Measurements from ENCODE around the gene ZNF423. TPM values are rescaled to one million over a fixed set of nuclear protein-coding genes. Genes with fewer than 3 reads are reported as not detected.

ZNF423 gene
- total RNA-seq, 1 experiment from 2014 or later: 11.1 TPM

DNA sequence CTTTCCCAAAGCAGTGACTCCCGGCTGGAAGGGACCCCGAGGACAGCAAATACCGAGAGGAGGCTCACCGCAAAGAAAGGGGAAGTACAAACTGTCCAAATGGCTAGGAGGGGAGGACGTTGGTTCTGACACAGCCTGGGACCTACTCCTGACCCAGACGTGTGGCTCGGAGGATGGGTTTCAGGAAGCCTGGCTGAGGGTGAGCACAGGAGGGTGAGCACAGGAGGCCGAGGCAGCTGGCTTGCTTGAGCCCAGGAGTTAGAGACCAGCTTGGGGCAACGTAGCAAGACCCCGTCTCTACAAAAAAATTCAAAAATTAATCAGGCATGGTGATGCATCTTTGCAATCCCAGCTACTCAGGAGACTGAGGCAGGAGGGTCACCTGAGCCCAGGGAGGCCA lies 399.1 kb downstream of the ZNF423 start:
- TF ChIP-seq CTCF (conservative IDR thresholded peaks at IDR 0.05; ENCODE audit: low read depth, low read length) (no peak), EZH2 (IDR thresholded peaks at IDR 0.05; ENCODE audit: borderline replicate concordance, low read depth, low read length, poor library complexity, severe bottlenecking) (no peak)
- no peak overlapping the region for H3K27ac ChIP-seq (ENCODE audit: low read depth, low read length, poor library complexity, severe bottlenecking)
- H3K36me3 ChIP-seq (ENCODE audit: insufficient read depth, low read length, poor library complexity, severe bottlenecking): no peaks in the 10 kb centered on the region
- no peaks in the 10 kb centered on the region for H3K9me3 ChIP-seq (ENCODE audit: low read depth, low read length, poor library complexity, severe bottlenecking)
- no peaks in the 10 kb centered on the region for H3K27me3 ChIP-seq (replicated peaks; ENCODE audit: insufficient read depth, low read depth, low read length, poor library complexity)
- POLR2A ChIA-PET (ENCODE audit: low non-redundant PET): no interaction called here
- CTCF ChIA-PET: no interaction called here
- no peak overlapping the region for H3K4me3 ChIP-seq (ENCODE audit: low read depth, low read length, poor library complexity, severe bottlenecking)
- no peak for DNase-seq (ENCODE audit: low spot score)
- intact Hi-C loops (cut with micrococcal nuclease; ENCODE audit: unreplicated experiment): no loop called here
- H3K4me1 ChIP-seq (ENCODE audit: insufficient read depth, low read length, poor library complexity, severe bottlenecking): no peaks in the 10 kb centered on the region
- BruUV-seq (replicated peaks): no TSS peak

DNA sequence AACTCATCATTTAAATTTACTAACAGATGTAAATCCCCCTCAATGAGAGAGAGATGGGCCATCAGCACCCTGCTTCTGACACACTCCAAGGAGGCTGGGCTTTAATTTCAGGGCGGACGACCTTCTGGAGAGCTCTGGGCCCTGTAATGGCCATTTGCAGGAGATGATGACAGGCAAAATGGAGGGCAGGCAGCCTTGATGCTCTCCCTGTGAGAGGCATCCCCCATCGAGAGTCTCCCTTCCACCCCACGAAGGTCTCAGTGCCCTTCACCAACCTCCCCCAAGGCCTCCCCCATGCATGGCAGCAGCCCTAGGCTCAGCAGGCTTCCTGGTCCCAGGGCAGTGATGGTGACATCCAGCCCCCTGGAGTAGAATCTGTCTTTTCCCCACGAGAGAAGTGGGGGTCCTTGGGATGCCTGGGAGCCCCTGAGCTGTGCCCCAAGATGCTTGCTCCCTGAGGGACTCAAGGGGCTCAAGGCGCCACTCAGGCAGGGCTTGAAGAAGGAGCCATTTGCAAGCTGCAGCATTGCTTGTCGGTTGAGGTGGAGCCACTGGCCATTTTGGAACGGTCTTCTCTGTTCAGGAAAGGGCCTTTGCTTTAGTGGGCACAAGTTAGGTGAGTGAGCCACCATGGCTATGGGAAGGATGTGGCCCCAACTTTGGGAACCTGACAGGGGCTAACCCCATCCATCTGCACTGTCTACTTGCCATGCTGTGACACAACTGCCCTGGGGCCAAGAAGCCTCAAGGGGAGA lies 399.7 kb downstream of the ZNF423 start:
- Histone ChIP-seq H3K27me3 (replicated peaks; ENCODE audit: insufficient read depth, low read depth, low read length, poor library complexity) (no peaks in the 10 kb centered on the region), H3K27ac (ENCODE audit: low read depth, low read length, poor library complexity, severe bottlenecking) (no peak overlapping the region), H3K36me3 (ENCODE audit: insufficient read depth, low read length, poor library complexity, severe bottlenecking) (no peaks in the 10 kb centered on the region), H3K9me3 (ENCODE audit: low read depth, low read length, poor library complexity, severe bottlenecking) (no peaks in the 10 kb centered on the region), H3K4me1 (ENCODE audit: insufficient read depth, low read length, poor library complexity, severe bottlenecking) (no peaks in the 10 kb centered on the region), H3K4me3 (ENCODE audit: low read depth, low read length, poor library complexity, severe bottlenecking) (no peak overlapping the region)
- no peak for TF ChIP-seq EZH2 (IDR thresholded peaks at IDR 0.05; ENCODE audit: borderline replicate concordance, low read depth, low read length, poor library complexity, severe bottlenecking)
- no peak for TF ChIP-seq CTCF (conservative IDR thresholded peaks at IDR 0.05; ENCODE audit: low read depth, low read length)
- ChIA-PET CTCF (no interaction called here), POLR2A (ENCODE audit: low non-redundant PET) (no interaction called here)
- BruUV-seq (replicated peaks): no TSS peak
- DNase-seq (ENCODE audit: low spot score): no peak
- intact Hi-C loops (cut with micrococcal nuclease; ENCODE audit: unreplicated experiment): no loop called here

GRCh38 chr16:49455181-49455990 lies 400.5 kb downstream of the ZNF423 start:
- no TSS peak for BruUV-seq (replicated peaks)
- H3K9me3 ChIP-seq (ENCODE audit: low read depth, low read length, poor library complexity, severe bottlenecking): no peaks in the 10 kb centered on the region
- no peak overlapping the region for H3K27ac ChIP-seq (ENCODE audit: low read depth, low read length, poor library complexity, severe bottlenecking)
- intact Hi-C loops (cut with micrococcal nuclease; ENCODE audit: unreplicated experiment): no loop called here
- no peaks in the 10 kb centered on the region for H3K4me1 ChIP-seq (ENCODE audit: insufficient read depth, low read length, poor library complexity, severe bottlenecking)
- no peaks in the 10 kb centered on the region for H3K36me3 ChIP-seq (ENCODE audit: insufficient read depth, low read length, poor library complexity, severe bottlenecking)
- no peaks in the 10 kb centered on the region for H3K27me3 ChIP-seq (replicated peaks; ENCODE audit: insufficient read depth, low read depth, low read length, poor library complexity)
- no peak overlapping the region for H3K4me3 ChIP-seq (ENCODE audit: low read depth, low read length, poor library complexity, severe bottlenecking)
- CTCF ChIA-PET: no interaction called here
- no peak for DNase-seq (ENCODE audit: low spot score)
- TF ChIP-seq CTCF (conservative IDR thresholded peaks at IDR 0.05; ENCODE audit: low read depth, low read length) (no peak), EZH2 (IDR thresholded peaks at IDR 0.05; ENCODE audit: borderline replicate concordance, low read depth, low read length, poor library complexity, severe bottlenecking) (no peak)
- POLR2A ChIA-PET (ENCODE audit: low non-redundant PET): no interaction called here
